Renal pelvis (tissue), 4 donors: Measurements from ENCODE around the gene PPM1H. TPM values are rescaled to one million over a fixed set of nuclear protein-coding genes. Genes with fewer than 3 reads are reported as not detected.

Experiments used
- DNase-seq: peaks from one replicate; pipeline ENCODE4 v3.0.0-alpha.2; 2013
- polyA plus RNA-seq, 3 donors: library from polyadenylated mRNA; unstranded; fragments of 120-200 nt; gene quantifications; one replicate each; pipeline ENCODE4 v1.2.1, GENCODE V29; 2013; ENCODE audit not compliant: insufficient read length in 3 of 3

The PPM1H gene
- polyA plus RNA-seq, 3 donors: 27.7 to 28.9 (median 27.7) TPM

DNA sequence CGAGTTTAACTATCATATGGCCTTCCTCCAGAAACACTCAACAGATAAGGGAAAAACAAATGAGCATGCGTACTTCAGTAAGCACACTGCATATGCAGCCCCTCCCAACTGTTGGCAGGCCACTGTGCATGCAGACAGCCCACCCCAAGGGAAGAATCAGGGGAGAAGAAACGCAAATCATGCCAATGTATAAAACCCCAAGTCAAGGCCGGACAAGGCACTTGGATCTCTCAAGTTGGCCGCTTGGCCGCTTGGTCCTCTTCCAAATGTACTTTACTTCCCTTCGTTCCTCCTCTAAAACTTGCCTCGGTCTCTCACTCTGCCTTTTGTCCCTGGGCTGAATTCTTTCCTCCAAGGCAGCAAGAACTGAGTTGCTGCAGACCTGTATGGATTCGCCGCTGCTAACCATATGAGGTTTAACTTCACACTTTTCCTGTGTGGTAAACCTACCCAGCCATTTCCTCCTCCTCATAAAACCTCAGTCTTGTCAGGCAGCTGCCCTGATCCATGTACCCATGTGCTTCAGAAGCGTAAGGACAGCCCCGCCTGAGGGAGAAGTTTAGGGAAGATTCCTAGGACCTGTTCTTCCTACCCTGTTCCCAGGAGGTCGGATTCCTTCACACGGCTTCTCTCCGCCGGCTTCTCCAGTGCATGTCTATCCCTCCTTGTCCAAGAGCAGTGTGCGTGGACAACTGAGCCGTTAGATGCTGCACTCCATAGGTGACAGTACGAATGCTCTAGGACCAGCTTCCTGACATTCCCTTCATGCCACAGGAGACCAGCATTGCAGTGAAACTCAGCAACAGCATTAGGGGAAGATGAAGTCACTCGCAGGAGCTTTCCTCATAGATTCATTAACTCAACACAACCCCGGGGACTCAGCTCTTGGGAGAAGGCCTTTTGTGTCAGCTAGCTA lies 280.4 kb downstream of the PPM1H start:
- no peak for DNase-seq

DNA sequence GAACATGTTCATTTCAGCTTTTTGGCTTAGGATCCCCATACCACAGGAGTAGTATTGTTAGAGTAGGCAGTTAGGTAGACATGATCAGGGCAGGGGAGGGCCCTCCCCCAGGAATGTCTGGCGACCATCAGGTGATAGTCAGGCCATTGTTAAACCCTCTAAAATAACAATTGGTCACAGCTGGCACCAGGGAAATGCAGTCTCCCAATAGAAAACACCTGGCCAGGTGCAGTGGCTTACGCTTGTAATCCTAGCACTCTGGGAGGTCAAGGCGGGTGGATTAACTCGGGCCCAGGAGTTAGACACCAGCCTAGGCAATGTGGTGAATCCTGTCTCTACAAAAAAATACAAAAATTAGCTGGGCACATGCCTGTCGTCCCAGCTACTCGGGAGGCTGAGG lies 281.2 kb downstream of the PPM1H start:
- DNase-seq: no peak

- no peak for DNase-seq
Observed at GRCh38 chr12:62653304-62653703, 281.6 kb downstream of the PPM1H start.

DNA sequence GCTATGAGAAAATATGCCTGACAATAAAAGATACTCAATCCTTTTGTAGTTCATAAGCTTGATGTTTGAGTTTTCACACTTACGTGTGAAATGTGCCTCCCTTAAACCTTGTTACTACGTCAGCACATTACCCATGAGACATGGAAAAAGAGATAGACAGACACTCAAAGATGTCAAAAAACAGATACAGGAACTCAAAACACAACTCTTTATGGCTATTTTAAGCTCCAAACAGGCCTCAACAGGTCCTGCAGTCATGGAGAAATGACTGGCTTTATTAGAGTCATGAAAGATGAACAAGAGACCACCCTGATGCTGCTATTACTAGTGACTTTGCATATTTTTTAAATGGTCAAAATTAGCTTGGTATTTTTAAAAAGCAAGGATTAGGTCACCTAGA lies 283.8 kb downstream of the PPM1H start:
- no peak for DNase-seq

DNA sequence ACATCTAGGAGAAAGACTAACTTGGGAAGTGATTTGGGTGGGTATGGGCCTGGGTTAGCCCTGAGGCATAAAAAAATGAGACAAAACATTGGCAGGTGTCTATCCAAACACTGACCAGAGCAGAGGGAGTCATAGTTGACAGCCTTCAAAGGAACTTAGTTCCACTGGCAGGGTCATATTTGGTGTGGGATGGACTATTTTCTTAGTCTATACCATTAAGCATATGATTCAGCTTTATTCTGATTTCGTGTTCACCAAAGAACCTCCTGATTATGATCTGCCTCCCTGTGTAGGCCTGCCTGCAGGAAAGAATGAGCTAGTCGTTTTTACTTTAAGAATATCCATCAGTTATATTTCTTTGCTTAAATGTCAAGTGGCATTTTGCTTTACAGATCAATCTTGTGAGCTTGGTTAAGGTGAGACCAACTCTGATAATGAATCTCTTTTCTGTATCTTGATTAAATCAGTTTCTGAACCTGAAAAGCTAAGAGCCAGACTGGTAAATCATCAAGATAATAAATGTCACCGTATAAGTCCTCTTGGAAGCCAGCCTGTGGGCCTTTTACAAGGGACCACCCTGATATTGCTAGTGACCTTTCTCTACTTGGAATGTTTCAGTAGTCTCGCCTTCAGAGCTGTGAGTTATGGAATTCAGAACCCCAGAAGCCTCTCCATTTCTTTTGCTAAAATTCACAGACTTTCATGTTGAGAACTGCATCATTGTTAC lies 285.4 kb downstream of the PPM1H start:
- DNase-seq: no peak

- DNase-seq: no peak
Observed at GRCh38 chr12:62647586-62647985, 287.4 kb downstream of the PPM1H start.

DNA sequence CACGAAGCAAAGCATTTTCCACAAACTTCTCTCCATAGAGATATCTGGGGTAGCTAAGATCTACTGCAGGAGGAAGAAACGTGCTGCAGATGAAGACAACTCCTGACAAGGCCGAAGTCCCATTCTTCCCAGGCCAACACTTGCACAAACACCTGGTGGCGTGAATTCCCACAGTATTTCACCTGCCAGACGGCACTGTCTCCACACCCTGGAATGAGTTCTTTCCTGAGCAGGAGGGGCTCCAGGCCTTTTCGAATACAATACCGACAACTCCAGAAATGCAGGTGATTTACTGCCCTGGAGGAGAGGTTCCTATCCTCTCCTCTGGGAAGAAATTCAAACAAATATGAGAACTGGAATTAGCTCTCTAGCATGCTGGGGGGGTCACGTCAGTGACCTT lies 288.4 kb downstream of the PPM1H start:
- no peak for DNase-seq

- DNase-seq: no peak
Observed at GRCh38 chr12:62643486-62643885, 291.5 kb downstream of the PPM1H start.

GRCh38 chr12:62642486-62642885 lies 292.5 kb downstream of the PPM1H start:
- no peak for DNase-seq

- no peak for DNase-seq
Observed at GRCh38 chr12:62640910-62641448, 294.0 kb downstream of the PPM1H start.

DNA sequence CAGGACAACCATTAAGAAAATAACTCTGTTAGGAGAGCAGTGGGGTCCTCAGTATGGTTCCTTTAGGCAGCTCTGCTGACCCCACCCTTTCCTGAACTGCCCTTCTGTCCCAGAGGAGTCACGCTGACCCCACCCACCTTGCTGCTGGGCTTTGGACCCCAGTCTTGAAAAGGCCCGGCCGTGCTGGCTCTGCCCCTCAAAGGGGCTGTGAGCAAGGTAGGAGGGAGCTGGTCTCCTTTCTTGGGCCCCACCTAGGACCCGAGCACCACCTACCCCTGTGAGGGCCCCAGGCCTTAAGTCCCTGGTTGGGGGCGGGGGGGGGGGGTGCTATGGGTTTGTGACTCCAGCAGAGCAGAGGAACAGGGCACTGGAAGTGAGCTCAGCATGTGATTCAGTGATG lies 297.3 kb downstream of the PPM1H start:
- no peak for DNase-seq

GRCh38 chr12:62635649-62636048 lies 299.3 kb downstream of the PPM1H start:
- DNase-seq: no peak

DNA sequence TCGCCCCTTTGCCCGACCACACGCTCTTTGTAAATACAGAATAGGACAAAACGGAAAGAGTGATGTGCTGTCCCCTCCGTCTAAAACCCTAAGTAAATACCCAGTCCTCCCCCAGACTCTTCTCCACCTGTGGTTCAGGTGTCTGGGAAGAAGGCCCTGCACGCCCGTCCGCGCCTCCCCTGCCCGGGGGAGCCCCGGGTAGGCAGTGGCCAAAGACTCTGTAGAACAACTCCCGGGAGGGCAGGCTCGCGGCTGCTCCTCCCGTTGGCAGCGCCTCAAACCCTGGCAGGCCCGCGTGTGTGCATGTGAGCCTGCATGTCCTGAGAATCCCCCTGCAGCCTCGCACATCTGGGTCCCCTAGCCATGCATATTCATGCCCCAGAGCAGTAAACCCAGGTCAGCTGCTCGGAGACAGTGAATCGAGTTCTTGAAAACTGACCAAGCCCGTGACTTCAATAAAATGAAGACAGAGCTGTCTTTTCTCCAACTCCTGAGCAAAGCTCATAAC lies 302.5 kb downstream of the PPM1H start:
- DNase-seq: peak; percentile 16

DNA sequence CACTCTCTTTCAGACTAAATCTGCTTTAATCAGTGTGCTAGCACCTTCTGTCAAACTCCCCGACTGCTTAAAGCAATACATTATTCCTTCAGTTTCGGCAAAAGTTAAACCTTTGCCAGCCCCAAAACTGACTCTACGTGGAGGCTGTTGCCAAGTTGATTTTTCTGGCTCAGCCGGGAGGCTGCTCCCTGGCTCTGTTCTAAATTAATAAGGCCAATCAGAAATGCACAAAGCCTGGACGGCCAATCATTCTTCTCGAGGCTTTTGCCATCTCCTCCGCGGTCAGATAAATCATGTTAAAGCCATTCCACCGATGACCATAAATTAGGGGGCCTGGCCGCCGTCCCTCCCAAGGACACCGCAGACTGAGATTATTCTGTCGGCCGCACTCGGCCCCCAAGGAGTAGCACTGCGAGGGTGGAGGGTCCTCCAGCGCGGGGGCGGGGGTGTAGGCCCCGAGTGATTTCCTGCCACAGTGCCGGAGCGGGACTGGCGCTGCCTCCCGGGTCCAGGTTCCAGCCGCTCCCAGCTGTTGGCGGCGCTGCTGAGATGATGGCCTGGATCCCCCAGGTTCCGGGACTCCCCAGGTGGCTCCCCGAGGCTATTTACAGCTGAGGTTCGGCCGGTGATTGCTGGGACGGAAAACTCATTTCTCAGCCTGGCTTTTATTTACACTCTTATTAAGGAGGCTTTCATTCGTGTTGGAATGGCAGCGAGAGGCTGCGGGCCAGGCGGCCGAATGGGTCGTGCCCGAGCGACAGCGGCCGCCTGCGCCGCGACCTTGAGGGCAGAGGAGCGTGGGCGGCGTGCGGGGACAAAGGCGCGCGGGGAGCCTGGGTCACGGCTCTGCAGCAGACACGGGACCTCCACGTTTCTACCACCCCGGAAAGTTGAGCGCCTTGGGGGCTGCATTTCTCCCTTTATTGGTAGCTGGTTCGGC lies 303.2 kb downstream of the PPM1H start:
- DNase-seq: peak; percentile 72

DNA sequence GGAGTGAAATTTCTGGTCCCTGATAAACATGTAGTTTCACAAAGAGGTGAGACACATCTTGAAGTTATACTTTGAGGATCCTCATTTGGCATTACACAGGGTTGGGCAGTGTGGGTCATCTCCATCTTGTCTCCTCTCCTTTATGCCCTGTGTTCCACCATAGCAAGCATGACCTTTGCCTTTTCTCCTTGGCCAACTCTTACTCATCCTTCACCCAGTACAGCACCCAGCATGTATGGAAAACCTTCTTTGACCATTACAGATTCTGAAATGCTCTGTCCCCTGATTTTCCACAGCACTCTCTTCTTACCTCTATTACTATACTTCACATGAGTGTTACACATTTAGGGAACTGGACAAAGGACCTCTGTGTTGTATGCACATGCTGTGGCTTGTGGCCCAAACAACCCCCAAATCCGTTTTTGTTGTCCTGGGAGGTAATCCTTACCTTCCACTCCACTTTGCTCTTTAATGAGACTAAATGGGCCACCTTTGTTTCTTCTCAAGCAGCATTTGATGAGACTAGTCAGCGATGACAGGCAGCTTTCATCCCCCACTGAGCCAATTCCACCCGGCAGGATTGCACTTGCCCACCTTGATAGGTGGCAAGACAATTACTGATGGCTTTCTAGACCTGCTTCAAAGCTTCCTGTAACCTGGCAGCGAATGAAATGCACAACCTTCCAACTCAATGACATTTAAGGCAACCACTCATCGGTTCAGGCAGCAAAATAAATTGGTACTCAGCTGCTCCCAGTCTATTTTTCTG lies 304.8 kb downstream of the PPM1H start:
- no peak for DNase-seq

- DNase-seq: no peak
Observed at GRCh38 chr12:62629413-62629812, 305.5 kb downstream of the PPM1H start.

- DNase-seq: no peak
Observed at GRCh38 chr12:62627181-62627580, 307.8 kb downstream of the PPM1H start.

- DNase-seq: no peak
Observed at GRCh38 chr12:62625228-62625627, 309.7 kb downstream of the PPM1H start.

GRCh38 chr12:62622177-62622576 lies 312.8 kb downstream of the PPM1H start:
- DNase-seq: no peak

DNA sequence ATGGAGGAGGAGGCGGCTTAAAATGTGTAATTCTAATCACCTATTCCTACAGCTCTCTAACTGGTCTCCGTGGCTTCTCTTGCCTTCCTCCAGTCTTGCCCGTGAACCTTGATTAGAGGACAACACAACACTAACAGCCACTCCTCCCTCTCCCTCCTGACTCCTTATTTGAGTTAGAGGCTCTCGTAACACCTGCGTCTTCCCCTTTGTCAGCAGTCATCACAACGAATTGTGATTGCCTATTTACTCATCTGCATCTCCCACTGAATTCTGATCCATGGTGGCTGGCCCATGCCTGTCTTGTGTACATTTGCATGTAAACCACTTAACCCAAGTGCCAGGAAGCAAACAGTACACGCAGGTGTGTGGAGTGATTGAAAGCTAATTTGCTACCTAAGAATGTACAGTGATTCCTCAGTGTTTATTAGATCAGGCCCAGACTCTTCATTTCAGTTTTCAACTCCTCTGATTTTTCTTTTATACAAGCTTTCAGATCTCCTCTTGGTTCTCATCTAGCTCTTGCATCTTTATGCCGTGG lies 313.8 kb downstream of the PPM1H start:
- no peak for DNase-seq
